ENCODE measurements around the gene TRIO. TPM values are rescaled to one million over a fixed set of nuclear protein-coding genes. Genes with fewer than 3 reads are reported as not detected.

TRIO gene
- total and polyA plus RNA-seq, 10 of the 15 experiments (the other 5 are each of a cell fraction or from before 2014, with no cell fraction given), result 5.1 to 96.4 (median 44.6) TPM

DNA sequence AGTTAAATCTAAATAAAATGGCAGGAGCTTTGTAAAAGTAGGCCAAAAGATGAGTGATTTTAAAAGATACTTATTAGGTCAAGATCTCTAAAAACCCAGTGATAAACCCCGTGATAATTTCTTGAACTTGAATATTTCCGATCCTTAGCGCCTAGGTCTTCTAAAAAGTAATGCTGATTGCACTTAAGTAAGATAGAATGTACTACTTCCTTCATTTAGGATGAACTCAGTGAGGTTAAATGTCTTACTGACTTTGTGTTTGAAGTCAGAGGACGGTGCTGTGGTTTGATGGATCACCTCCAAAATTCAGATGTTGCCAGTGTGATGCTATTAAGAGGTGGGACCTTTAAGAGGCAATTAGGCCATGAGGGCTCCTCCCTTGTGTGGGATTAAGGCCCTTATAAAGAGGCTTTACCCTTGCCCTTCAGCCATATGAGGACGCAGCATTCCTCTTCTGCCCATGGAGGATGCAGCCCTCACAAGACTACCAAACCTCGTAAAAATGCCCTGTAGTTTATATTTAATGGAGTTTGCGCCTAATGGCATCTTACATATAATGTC, 130.1 kb downstream of the TRIO start (continued):
- TF ChIP-seq NR2C1 (IDR thresholded peaks at IDR 0.05), result no peak
- no peak for TF ChIP-seq CEBPZ (IDR thresholded peaks at IDR 0.05; ENCODE audit: low read depth, low read length)
- TF ChIP-seq MEF2B (IDR thresholded peaks at IDR 0.05; ENCODE audit: partially characterized antibody, poor library complexity, severe bottlenecking), result no peak
- TF ChIP-seq ZNF622 (IDR thresholded peaks at IDR 0.05), result no peak

- FAIRE-seq, result no peak
- WGBS (ENCODE audit: insufficient coverage, insufficient replicate concordance, low lambda C conversion rate, missing lambda C conversion rate), result 97% methylated on average over 9 of the region's 9 CpGs
- no peak for ATAC-seq
- H3K79me2 ChIP-seq (ENCODE audit: control insufficient read depth, insufficient read depth, low read length), result peaks cover 21% of the 10 kb centered on the region
- no peak overlapping the region for H2AFZ ChIP-seq (ENCODE audit: control insufficient read depth, low read depth, low read length)
- H3K4me2 ChIP-seq (ENCODE audit: control insufficient read depth, insufficient read depth), result no peak overlapping the region
- no peak overlapping the region for H3K9ac ChIP-seq (ENCODE audit: control insufficient read depth, insufficient read depth, low read length)
- SMC1A ChIA-PET (ENCODE audit: uncharacterized antibody, unreplicated experiment), result interaction anchor here (0.9 to 3.7 kb wide), 13 partner anchors 9 to 373 kb away, joined by 3 to 24 read pairs (median 3); no protein-coding TSS in a partner anchor
- no peak overlapping the region for H3K27ac ChIP-seq (ENCODE audit: control insufficient read depth, insufficient read depth)
- no peaks in the 10 kb centered on the region for H3K9me3 ChIP-seq (replicated peaks; ENCODE audit: control insufficient read depth, insufficient read depth, low read length)
- RAD21 ChIA-PET (ENCODE audit: unreplicated experiment), result interaction anchor here (0.5 to 2.8 kb wide), 6 partner anchors 9 to 369 kb away, joined by 3 to 13 read pairs (median 3); no protein-coding TSS in a partner anchor
- H3K27me3 ChIP-seq (replicated peaks in 1 of 2; ENCODE audit: control insufficient read depth in 2 of 2, insufficient read depth in 2 of 2, low read length in 1 of 2), result no peaks in the 10 kb centered on the region
- no peak for DNase-seq (ENCODE audit: low read depth, low spot score)
- POLR2A ChIA-PET, result interaction anchor here (1.0 to 2.2 kb wide), 3 partner anchors 12 to 170 kb away, joined by 4 to 5 read pairs (median 5); no protein-coding TSS in a partner anchor
- CTCF ChIA-PET, result interaction anchor here (0.8 to 2.5 kb wide), 4 partner anchors 18 to 168 kb away, joined by 3 to 12 read pairs (median 4); no protein-coding TSS in a partner anchor
- no TSS peak for BruUV-seq (replicated peaks)
- H3K36me3 ChIP-seq (ENCODE audit: control insufficient read depth in 2 of 2, insufficient read depth in 2 of 2, low read length in 1 of 2), result peaks cover 6 to 13% of the 10 kb centered on the region in 2 experiments
- no peak overlapping the region for H3K4me3 ChIP-seq
- no peaks in the 10 kb centered on the region for H4K20me1 ChIP-seq (ENCODE audit: control insufficient read depth, insufficient read depth)
- H3K4me1 ChIP-seq (ENCODE audit: control insufficient read depth, insufficient read depth, low read length), result peaks cover 7% of the 10 kb centered on the region; the same call in 1 of the 2 replicates
- intact Hi-C loops (cut with micrococcal nuclease; ENCODE audit: unreplicated experiment) (no loop called here), in situ Hi-C loops (cut with MboI) (no loop called here)
- TF ChIP-seq MAX (IDR thresholded peaks at IDR 0.05; ENCODE audit: low read depth, low read length) (no peak), RFX5 (IDR thresholded peaks at IDR 0.05; ENCODE audit: low read depth, low read length) (no peak), HSF1 (IDR thresholded peaks at IDR 0.05; ENCODE audit: low read depth, low read length) (no peak), KLF5 (IDR thresholded peaks at IDR 0.05; ENCODE audit: partially characterized antibody) (no peak), HDAC6 (IDR thresholded peaks at IDR 0.05; ENCODE audit: unreplicated experiment) (no peak), SPI1 (IDR thresholded peaks at IDR 0.05; ENCODE audit: borderline replicate concordance, insufficient read depth, low read depth, low read length) (no peak), ZNF24 (IDR thresholded peaks at IDR 0.05) (no peak), RELA (IDR thresholded peaks at IDR 0.05; ENCODE audit: borderline replicate concordance, partially characterized antibody) (no peak), MTA3 (IDR thresholded peaks at IDR 0.05; ENCODE audit: borderline replicate concordance, low read length) (no peak), TCF7 (IDR thresholded peaks at IDR 0.05; ENCODE audit: borderline replicate concordance) (no peak), LARP7 (IDR thresholded peaks at IDR 0.05) (no peak), ZBTB33 (IDR thresholded peaks at IDR 0.05) (no peak), RUNX3 (IDR thresholded peaks at IDR 0.05; ENCODE audit: low read length) (no peak)
Measured at GRCh38 chr5:14276380-14276779, 133.2 kb downstream of the TRIO start.
